PC-3 (cell line): ENCODE data around the gene CACNG8. TPM values are rescaled to one million over a fixed set of nuclear protein-coding genes. Genes with fewer than 3 reads are reported as not detected.

ENCODE experiments used
- ATAC-seq: fragments of 200-7000 bp; cut with Tn5 transposase; 2 replicates; pipeline ENCODE4 v1.9.1; 2020; ENCODE audit warnings: mild to moderate bottlenecking, moderate library complexity
- BruUV-seq: library from RNA; stranded (reverse); fragments of 400-500 nt; replicated peaks from 2 replicates; lab custom pipeline; 2021; lab: Mats Ljungman, UMichigan
- CTCF ChIA-PET: fragments of 300-600 bp; sonication (Branson Sonifier 250); formaldehyde crosslinking; loops from one replicate; lab custom pipeline; 2022; ENCODE audit warnings: antibody characterized with exemption; lab: Charles Lee
- POLR2A ChIA-PET: fragments of 300-600 bp; sonication (Branson Sonifier 250); formaldehyde crosslinking; loops from one replicate; lab custom pipeline; 2022; ENCODE audit warnings: antibody characterized with exemption; ENCODE audit not compliant: unreplicated experiment; lab: Charles Lee
- DNase-seq: peaks from one replicate; pipeline ENCODE4 v3.0.0-alpha.2; 2015
- H2AFZ ChIP-seq: fragments of 300-600 bp; sonication (generic); 2 replicates; pipeline ENCODE4 v1.6.0; 2016; ENCODE audit warnings: antibody characterized with exemption, low read length
- H3F3A ChIP-seq: fragments of 300-600 bp; sonication (generic); one replicate; pipeline ENCODE4 v1.6.0; 2017; ENCODE audit warnings: antibody characterized with exemption, low read length, control low read depth, mild to moderate bottlenecking; ENCODE audit not compliant: unreplicated experiment
- H3K27ac ChIP-seq: fragments of 300-600 bp; sonication (generic); 2 replicates; pipeline ENCODE4 v1.5.1; 2016; ENCODE audit warnings: mild to moderate bottlenecking, low read length
- H3K27me3 ChIP-seq: fragments of 300-600 bp; sonication (generic); 2 replicates; pipeline ENCODE4 v1.6.1; 2016; ENCODE audit warnings: low read length, mixed read lengths
- H3K36me3 ChIP-seq: fragments of 300-600 bp; sonication (generic); 2 replicates; pipeline ENCODE4 v1.6.1; 2016; ENCODE audit warnings: low read depth, mixed run types, low read length, mixed read lengths
- H3K4me1 ChIP-seq: fragments of 300-600 bp; sonication (generic); 2 replicates; pipeline ENCODE4 v1.5.1; 2016; ENCODE audit warnings: low read length; ENCODE audit not compliant: insufficient read depth
- H3K4me2 ChIP-seq: fragments of 300-600 bp; sonication (generic); 2 replicates; pipeline ENCODE4 v1.6.0; 2016; ENCODE audit warnings: low read length
- H3K4me3 ChIP-seq: fragments of 300-600 bp; sonication (generic); 2 replicates; pipeline ENCODE4 v1.5.1; 2016; ENCODE audit warnings: mild to moderate bottlenecking, low read length, mixed read lengths
- H3K79me2 ChIP-seq: fragments of 300-600 bp; sonication (generic); 2 replicates; pipeline ENCODE4 v1.6.1; 2017; ENCODE audit warnings: low read length, mixed read lengths
- H3K9ac ChIP-seq: fragments of 300-600 bp; sonication (generic); 2 replicates; pipeline ENCODE4 v1.6.0; 2016; ENCODE audit warnings: mild to moderate bottlenecking, low read length
- H3K9me2 ChIP-seq: fragments of 300-600 bp; sonication (generic); replicated peaks from 2 replicates; pipeline ENCODE4 v1.6.1; 2016; ENCODE audit warnings: mixed run types, low read length, mixed read lengths
- H3K9me3 ChIP-seq: fragments of 300-600 bp; sonication (generic); 2 replicates; pipeline ENCODE4 v1.6.1; 2016; ENCODE audit warnings: low read length, mixed read lengths
- H4K20me1 ChIP-seq: fragments of 300-600 bp; sonication (generic); 2 replicates; pipeline ENCODE4 v1.6.1; 2016; ENCODE audit warnings: low read length, mixed read lengths
- CTCF ChIP-seq: fragments of 300-600 bp; sonication (generic); conservative IDR thresholded peaks from 2 replicates; pipeline ENCODE4 v1.5.1; 2017; ENCODE audit warnings: antibody characterized with exemption, low read depth, mild to moderate bottlenecking, low read length
- EZH2 ChIP-seq: fragments of 300-600 bp; sonication (generic); IDR thresholded peaks from one replicate; pipeline ENCODE4 v1.6.1; 2017; ENCODE audit warnings: antibody characterized with exemption, mild to moderate bottlenecking, low read length; ENCODE audit not compliant: unreplicated experiment
- EZH2phosphoT487 ChIP-seq: fragments of 300-600 bp; sonication (generic); IDR thresholded peaks from 2 replicates; pipeline ENCODE4 v1.6.1; 2018; ENCODE audit warnings: mild to moderate bottlenecking, antibody characterized with exemption, low read length, borderline replicate concordance
- intact Hi-C: fragments of 100-400 bp; cut with micrococcal nuclease; formaldehyde crosslinking; loops from 2 replicates; pipeline ENCODE4 v1.9.0; 2023
- total RNA-seq: library from RNA; depleted of rRNA; stranded (reverse); fragments of >200 nt; gene quantifications from 2 replicates; pipeline ENCODE4 v1.2.3, GENCODE V29; 2014

CACNG8 gene
- total RNA-seq, 1 experiment from 2014 or later: 0.15 TPM

GRCh38 chr19:53977991-53978731 is 15.4 kb downstream of the CACNG8 start:
- Histone ChIP-seq H3K79me2 (peaks cover 14% of the 10 kb centered on the region), H3K4me2 (peak overlapping the region; percentile 100), H3F3A (peaks cover 7% of the 10 kb centered on the region), H3K4me1 (peaks cover 25% of the 10 kb centered on the region), H3K27ac (no peak overlapping the region), H3K9me2 (no peaks in the 10 kb centered on the region), H4K20me1 (no peaks in the 10 kb centered on the region), H3K27me3 (no peaks in the 10 kb centered on the region), H3K36me3 (no peaks in the 10 kb centered on the region), H3K9me3 (no peaks in the 10 kb centered on the region), H3K4me3 (peak overlapping the region; percentile 23; the same call in 1 of the 2 replicates), H2AFZ (no peak overlapping the region), H3K9ac (no peak overlapping the region)
- ChIA-PET CTCF (no interaction called here), POLR2A (no interaction called here)
- BruUV-seq: no TSS peak
- DNase-seq (peak; percentile 44), ATAC-seq (no peak)
- no peak for TF ChIP-seq EZH2phosphoT487
- TF ChIP-seq CTCF: no peak
- no peak for TF ChIP-seq EZH2
- intact Hi-C loops: loop anchor here (10.0 kb wide), 1 partner anchor 73 kb away; the partner anchor contains the start of gene CACNG7

- Histone ChIP-seq H2AFZ (peak overlapping the region; percentile 72), H3K4me1 (peaks cover 27% of the 10 kb centered on the region), H3K36me3 (no peaks in the 10 kb centered on the region), H3K9me3 (no peaks in the 10 kb centered on the region), H3K27ac (peak overlapping the region; percentile 77), H3K9ac (peak overlapping the region; percentile 73), H4K20me1 (no peaks in the 10 kb centered on the region), H3F3A (peaks cover 7% of the 10 kb centered on the region), H3K27me3 (no peaks in the 10 kb centered on the region), H3K4me3 (peak overlapping the region; percentile 90), H3K79me2 (peaks cover 14% of the 10 kb centered on the region), H3K9me2 (no peaks in the 10 kb centered on the region), H3K4me2 (peak overlapping the region; percentile 100)
- DNase-seq (peak; percentile 22), ATAC-seq (no peak)
- ChIA-PET CTCF (no interaction called here), POLR2A (no interaction called here)
- no TSS peak for BruUV-seq
- TF ChIP-seq CTCF (no peak), EZH2phosphoT487 (no peak), EZH2 (no peak)
- intact Hi-C loops: loop anchor here (10.0 kb wide), 1 partner anchor 74 kb away; the partner anchor contains the start of gene CACNG7
Measured at GRCh38 chr19:53978975-53979801, 16.5 kb downstream of the CACNG8 start.
